Activated naive CD4-positive, alpha-beta T cell (primary cell): ENCODE data around the gene PLCB3.
A peak's percentile ranks its signal among the peaks of the same experiment; 100 is the strongest.

Source experiments
- DNase-seq, 4 experiments: peaks; one replicate each; lab custom pipeline; 2025; lab: John Stamatoyannopoulos, UW

The PLCB3 gene

DNA sequence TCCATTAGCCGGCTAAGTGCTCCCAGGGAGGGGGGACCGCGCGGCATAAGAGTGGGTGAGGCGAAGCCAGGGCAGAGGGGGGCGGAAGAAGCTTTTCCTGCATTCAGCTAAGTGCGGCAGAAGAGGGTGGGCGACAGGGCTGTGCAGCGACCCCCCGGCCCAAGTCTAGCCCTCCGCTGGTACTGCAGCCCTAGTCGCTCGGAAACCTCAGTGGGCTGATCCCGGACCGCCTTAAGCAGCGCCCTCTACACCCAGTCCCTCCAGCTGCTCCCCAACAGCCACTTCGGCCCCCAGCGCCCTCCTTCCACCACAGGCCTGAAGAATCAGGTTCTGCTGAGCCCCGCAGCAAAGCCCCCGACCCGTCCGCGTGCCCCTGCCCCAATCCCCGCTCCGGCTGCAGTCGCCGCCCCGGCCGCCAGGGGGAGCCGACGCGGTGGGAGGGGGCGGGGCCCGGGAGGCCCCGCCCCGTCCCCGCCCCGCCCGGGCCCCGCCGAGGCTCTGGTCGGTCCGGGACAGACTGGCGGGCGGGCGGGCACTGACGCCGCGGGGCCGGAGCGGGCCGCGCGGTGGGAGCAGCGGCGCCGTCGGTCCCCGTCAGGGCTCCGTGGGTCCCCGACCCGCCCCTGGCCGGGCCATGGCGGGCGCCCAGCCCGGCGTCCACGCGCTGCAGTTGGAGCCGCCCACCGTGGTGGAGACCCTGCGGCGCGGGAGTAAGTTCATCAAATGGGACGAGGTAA lies at the start of gene PLCB3:
Gene PLCB3 (plus strand): TSS at position 515 of the 737 bp plus-strand sequence. CDS start 120 bp downstream, at position 635.
- peak; percentile 29 to 63 (median 42) for DNase-seq

GRCh38 chr11:64201543-64201942 lies 49.8 kb upstream of the PLCB3 start:
- DNase-seq = no peak

- no peak for DNase-seq
These were observed 48.3 kb upstream of the PLCB3 start for GRCh38 chr11:64202992-64203391.

DNA sequence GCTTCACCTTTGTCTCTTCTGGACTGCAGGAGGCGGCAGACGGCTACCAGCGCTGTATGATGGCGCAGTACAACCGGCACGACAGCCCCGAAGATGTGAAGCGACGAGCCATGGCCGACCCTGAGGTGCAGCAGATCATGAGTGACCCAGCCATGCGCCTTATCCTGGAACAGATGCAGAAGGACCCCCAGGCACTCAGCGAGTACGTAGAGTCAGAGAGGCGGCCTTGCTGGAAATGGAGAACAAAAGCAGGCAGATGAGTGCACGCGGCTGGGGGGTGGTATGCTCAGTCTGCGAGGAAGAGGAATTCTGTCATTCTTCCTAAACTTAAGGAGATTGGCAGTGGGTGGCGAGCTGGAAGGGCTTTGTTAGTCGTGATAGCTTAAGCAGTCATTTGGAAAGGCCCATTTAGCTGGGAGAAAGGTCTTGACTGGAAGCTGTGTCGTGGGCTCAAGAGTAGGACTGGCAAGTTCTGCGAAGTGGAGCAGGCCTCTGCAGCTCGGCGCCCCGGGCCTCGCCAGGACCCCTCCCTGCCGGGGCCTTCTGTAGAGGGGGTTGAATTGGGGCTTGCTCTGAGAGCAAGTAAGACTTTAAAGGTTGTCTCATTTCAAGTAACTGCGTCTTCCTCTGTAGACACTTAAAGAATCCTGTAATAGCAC lies 47.8 kb upstream of the PLCB3 start:
- no peak for DNase-seq

- no peak for DNase-seq
These were observed 47.3 kb upstream of the PLCB3 start for GRCh38 chr11:64204080-64204440.

GRCh38 chr11:64204464-64204989 lies 46.8 kb upstream of the PLCB3 start:
- DNase-seq = peak in 3 of 4 experiments; percentile 26 to 78 (median 66)

DNA sequence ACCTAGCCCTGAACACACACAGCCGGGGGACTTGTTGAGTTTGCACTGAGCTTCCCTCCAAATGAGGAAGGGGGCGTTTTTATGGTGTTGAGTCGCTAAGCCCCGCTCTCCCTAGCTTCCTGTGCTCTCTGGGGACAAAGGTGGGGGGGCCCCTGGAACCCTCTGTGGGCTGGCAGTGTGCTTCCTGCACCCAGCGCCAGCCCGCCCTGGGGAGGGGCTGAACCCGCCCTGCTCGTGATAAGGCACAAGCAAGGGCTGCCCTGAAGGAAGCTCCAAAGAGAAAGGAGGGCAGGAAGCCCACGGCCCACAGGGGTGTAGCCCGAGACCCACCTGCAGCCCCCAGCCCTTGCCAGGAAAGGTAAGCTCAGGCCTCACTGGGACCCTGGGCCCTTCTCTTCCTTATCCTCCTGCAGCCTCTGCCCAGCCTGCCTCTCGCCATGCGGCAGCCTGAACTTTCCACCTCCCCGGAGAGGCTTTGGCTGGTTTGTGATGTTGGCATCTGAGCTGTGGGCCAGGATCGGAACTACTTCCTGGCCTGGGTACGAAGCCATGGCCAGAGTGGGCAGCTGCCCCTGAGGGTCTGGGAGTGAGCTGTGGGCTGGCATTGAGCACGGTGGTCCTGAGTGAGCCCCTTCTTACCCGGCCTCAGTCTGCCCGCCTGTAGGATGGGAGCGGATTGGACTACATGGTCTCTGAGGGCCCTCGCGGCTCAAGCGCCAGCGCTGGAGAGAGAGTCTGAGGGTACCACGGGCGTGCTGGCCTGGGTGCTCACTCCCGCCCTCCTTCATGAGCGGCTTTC lies 44.7 kb upstream of the PLCB3 start, which contains the start of gene FERMT3:
Gene FERMT3 (plus strand): TSS at position 265 of the 799 bp plus-strand sequence. CDS start 644 bp downstream, outside the sequence.
- DNase-seq = peak in 2 of 4 experiments; percentile 38 to 64

DNA sequence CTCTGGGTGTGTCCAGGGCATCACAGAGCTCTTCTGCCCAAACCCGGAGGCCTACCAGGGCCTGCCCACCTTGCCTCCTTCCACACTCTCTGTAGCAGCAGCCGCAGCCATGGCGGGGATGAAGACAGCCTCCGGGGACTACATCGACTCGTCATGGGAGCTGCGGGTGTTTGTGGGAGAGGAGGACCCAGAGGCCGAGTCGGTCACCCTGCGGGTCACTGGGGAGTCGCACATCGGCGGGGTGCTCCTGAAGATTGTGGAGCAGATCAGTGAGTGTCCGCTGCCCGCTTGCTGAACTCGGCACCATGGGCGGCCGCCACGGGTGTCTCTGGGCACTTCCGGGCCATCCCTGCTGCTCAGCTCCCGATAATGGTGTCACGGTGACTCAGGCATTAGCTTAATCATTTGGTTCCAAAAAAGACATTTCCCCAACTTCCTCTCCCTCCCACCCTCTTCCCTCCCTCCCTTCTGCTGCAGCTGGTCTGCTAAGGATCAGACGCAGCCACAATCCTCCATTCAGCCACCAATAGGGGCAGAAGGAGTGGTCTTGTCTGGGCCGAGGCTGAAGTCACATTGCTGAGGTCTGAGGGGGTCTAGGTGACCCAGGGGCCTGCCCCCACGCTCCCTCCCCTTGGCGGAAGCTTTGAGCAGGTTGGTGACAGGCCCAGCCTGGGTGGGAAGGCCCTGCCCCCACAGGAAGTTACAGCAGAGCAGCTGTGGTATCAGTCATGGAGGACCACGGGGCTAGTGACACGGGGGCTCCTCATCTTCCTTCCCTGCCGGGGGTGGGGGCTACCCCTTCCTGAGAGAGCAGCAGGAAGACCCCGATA lies 43.9 kb upstream of the PLCB3 start:
- DNase-seq = peak; percentile 36 to 70 (median 45)

GRCh38 chr11:64208086-64208795 lies 43.1 kb upstream of the PLCB3 start:
- no peak for DNase-seq

- no peak for DNase-seq
These were observed 42.4 kb upstream of the PLCB3 start for GRCh38 chr11:64208796-64209562.

- no peak for DNase-seq
These were observed 41.8 kb upstream of the PLCB3 start for GRCh38 chr11:64209563-64209843.

GRCh38 chr11:64210301-64211020 lies 40.9 kb upstream of the PLCB3 start:
- no peak for DNase-seq

DNA sequence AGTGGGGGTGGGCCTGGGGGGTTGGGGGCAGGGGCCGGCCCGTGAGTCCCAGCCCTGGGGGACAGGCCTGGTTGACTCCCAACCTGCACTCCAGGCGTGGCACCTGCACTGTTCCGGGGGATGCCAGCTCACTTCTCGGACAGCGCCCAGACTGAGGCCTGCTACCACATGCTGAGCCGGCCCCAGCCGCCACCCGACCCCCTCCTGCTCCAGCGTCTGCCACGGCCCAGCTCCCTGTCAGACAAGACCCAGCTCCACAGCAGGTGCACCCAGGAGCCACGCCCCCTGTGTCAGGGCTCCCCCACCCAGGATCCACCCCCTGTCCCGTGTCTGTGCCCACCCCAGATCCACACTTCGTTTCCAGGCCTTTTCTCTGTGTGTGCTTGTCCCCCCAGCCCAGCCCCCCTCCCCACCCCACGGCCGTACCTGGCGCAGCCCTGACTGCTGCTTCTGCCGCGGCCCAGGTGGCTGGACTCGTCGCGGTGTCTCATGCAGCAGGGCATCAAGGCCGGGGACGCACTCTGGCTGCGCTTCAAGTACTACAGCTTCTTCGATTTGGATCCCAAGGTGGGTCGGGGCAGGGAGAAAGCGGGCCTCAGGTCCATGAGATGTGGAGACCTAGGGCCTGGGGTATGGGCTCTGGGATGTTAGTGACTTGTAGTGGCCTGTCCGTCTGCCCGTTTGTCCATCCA lies 40.0 kb upstream of the PLCB3 start:
- DNase-seq = no peak

DNA sequence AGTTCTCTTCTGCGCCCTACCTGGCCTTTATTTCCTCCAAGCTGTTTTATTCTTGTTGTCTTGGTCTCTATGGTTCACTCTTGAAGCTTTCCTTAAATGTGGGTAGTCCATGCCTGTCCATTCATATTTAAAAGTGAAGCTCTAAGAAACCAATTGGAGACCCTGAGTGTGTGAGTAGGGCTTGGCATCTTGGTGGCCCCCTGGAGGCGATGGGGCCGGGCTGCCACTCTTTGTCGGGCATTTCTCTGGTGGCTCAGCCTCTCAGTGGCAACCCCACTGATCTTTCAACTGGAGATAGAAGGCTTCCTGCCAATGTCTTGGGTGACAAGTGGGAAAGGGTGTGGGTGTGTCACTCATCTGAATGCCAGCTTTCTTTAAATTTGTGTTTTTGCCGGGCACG lies 34.5 kb upstream of the PLCB3 start:
- no peak for DNase-seq

DNA sequence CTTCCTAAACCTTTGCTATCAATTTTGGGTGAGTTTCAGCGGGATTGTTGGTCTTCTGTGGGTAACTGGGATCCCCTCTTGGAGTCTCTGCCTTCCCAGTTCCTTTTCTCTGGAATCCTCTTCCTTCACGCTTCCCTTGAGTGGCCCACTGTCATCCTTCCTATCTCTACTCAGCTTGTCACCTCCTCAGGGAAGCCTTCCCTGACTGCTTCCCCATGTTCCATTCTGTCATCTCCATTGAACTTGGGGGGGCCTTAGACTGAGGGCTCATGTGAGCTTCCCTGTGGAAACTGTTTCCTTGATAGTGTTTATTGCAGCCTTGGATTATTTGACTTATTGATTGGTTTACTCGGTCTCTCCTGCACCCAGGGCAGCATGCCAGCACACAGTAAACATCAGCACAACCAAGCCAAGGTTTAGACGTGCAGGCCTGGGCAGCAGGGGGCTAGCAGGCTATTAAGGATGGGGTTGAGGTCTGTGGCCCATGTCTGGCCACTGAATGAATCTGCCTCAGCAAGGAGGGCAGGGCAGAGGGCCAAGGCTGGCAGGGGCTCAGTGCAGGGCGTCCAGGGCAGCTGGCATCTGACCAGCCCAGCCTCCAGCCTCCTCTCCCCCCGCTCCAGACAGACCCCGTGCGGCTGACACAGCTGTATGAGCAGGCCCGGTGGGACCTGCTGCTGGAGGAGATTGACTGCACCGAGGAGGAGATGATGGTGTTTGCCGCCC lies 32.5 kb upstream of the PLCB3 start:
- DNase-seq = no peak

DNA sequence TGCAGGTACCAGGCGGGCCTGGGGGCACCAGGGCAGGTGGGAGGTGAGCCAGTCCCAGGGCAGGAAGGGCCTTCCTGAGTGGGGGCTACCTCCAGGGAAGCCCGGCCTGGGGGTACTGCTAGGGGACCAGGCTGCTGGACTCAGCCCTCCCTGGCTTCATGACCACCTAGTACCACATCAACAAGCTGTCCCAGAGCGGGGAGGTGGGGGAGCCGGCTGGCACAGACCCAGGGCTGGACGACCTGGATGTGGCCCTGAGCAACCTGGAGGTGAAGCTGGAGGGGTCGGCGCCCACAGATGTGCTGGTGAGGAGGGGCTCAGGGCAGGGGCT lies 32.0 kb upstream of the PLCB3 start:
- no peak for DNase-seq

- no peak for DNase-seq
These were observed 31.6 kb upstream of the PLCB3 start for GRCh38 chr11:64219755-64220154.

- DNase-seq = no peak
These were observed 31.1 kb upstream of the PLCB3 start for GRCh38 chr11:64220271-64220670.
